Liver (tissue), 9 donors: ENCODE results near the gene ARF5. TPM values are rescaled to one million over a fixed set of nuclear protein-coding genes. Genes with fewer than 3 reads are reported as not detected.

Experiments used
- DNase-seq: peaks from one replicate; pipeline ENCODE4 v3.0.0-alpha.2; 2017; ENCODE audit warnings: low spot score
- H3K27ac ChIP-seq, 2 donors: one replicate each; pipeline ENCODE4 v1.7.0; 2013; ENCODE audit warnings: inconsistent platforms in 2 of 2, low read length in 2 of 2, control low read depth in 1 of 2, low read depth in 1 of 2, mild to moderate bottlenecking in 1 of 2
- H3K27me3 ChIP-seq, 4 donors: one replicate each; pipeline versions ENCODE4 v1.6.1 to v1.7.0; 2013; ENCODE audit warnings: low read length in 3 of 4, inconsistent platforms in 1 of 4, mild to moderate bottlenecking in 1 of 4, moderate library complexity in 1 of 4; ENCODE audit not compliant: control insufficient read depth in 4 of 4, insufficient read depth in 4 of 4
- H3K36me3 ChIP-seq, 4 donors: one replicate each; pipeline versions ENCODE4 v1.6.1 to v1.7.0; 2013; ENCODE audit warnings: low read length in 3 of 4, mild to moderate bottlenecking in 3 of 4, low read depth in 1 of 4, moderate library complexity in 1 of 4; ENCODE audit not compliant: control insufficient read depth in 4 of 4, insufficient read depth in 3 of 4
- H3K4me1 ChIP-seq, 4 donors: one replicate each; pipeline versions ENCODE4 v1.6.1 to v1.7.0; 2013; ENCODE audit warnings: low read length in 3 of 4, mild to moderate bottlenecking in 3 of 4, moderate library complexity in 1 of 4; ENCODE audit not compliant: control insufficient read depth in 4 of 4, insufficient read depth in 4 of 4
- H3K4me3 ChIP-seq, 3 donors: one replicate each; pipeline versions ENCODE4 v1.6.1 to v1.7.0; 2013; ENCODE audit warnings: low read length in 3 of 3, control low read depth in 1 of 3, low read depth in 1 of 3, mild to moderate bottlenecking in 1 of 3
- H3K9ac ChIP-seq, 2 donors: one replicate each; pipeline ENCODE4 v1.7.0; 2013; ENCODE audit warnings: low read length in 2 of 2, mild to moderate bottlenecking in 2 of 2, moderate library complexity in 2 of 2, control low read depth in 1 of 2, low read depth in 1 of 2
- H3K9me3 ChIP-seq, 4 donors: one replicate each; pipeline versions ENCODE4 v1.6.1 to v1.7.0; 2013; ENCODE audit warnings: low read length in 3 of 4; ENCODE audit not compliant: control insufficient read depth in 4 of 4
- ATF3 ChIP-seq: IDR thresholded peaks from 2 replicates; pipeline ENCODE4 v1.6.1; 2016; ENCODE audit warnings: antibody characterized with exemption
- CTCF ChIP-seq: fragments of 150-350 bp; IDR thresholded peaks from 2 replicates; pipeline ENCODE4 v1.5.1; 2017; ENCODE audit warnings: improper control_type of control experiment, low read depth, low read length; ENCODE audit not compliant: missing input control
- EGR1 ChIP-seq, 2 donors: IDR thresholded peaks; 2 replicates each; pipeline ENCODE4 v1.6.1; 2016 to 2018; ENCODE audit warnings: antibody characterized with exemption in 2 of 2, low read depth in 2 of 2
- FOXA1 ChIP-seq: IDR thresholded peaks from 2 replicates; pipeline ENCODE4 v1.6.1; 2016; ENCODE audit warnings: antibody characterized with exemption
- FOXA2 ChIP-seq: IDR thresholded peaks from 2 replicates; pipeline ENCODE4 v1.6.1; 2016; ENCODE audit warnings: antibody characterized with exemption
- GABPA ChIP-seq, 2 donors: IDR thresholded peaks in 1 of 2; conservative IDR thresholded peaks in 1 of 2; 2 replicates each; pipeline ENCODE4 v1.6.1; 2016; ENCODE audit warnings: antibody characterized with exemption in 2 of 2, mild to moderate bottlenecking in 1 of 2, moderate library complexity in 1 of 2
- HNF4A ChIP-seq, 2 donors: conservative IDR thresholded peaks; 2 replicates each; pipeline ENCODE4 v1.6.1; 2016; ENCODE audit warnings: antibody characterized with exemption in 2 of 2, mild to moderate bottlenecking in 2 of 2
- HNF4G ChIP-seq: IDR thresholded peaks from 2 replicates; pipeline ENCODE4 v1.6.1; 2016; ENCODE audit warnings: antibody characterized with exemption
- JUND ChIP-seq, 2 donors: IDR thresholded peaks; 2 replicates each; pipeline ENCODE4 v1.6.1; 2016; ENCODE audit warnings: antibody characterized with exemption in 2 of 2
- MAX ChIP-seq: IDR thresholded peaks from 2 replicates; pipeline ENCODE4 v1.6.1; 2016; ENCODE audit warnings: antibody characterized with exemption
- NR2F2 ChIP-seq: IDR thresholded peaks from 2 replicates; pipeline ENCODE4 v1.6.1; 2016; ENCODE audit warnings: antibody characterized with exemption
- RAD21 ChIP-seq, 2 donors: IDR thresholded peaks; 2 replicates each; pipeline ENCODE4 v1.6.1; 2016; ENCODE audit warnings: antibody characterized with exemption in 2 of 2, mild to moderate bottlenecking in 2 of 2
- REST ChIP-seq: IDR thresholded peaks from 2 replicates; pipeline ENCODE4 v1.6.1; 2016; ENCODE audit warnings: antibody characterized with exemption, mild to moderate bottlenecking
- RXRA ChIP-seq, 2 donors: IDR thresholded peaks; 2 replicates each; pipeline ENCODE4 v1.6.1; 2017 to 2018; ENCODE audit warnings: antibody characterized with exemption in 2 of 2, mild to moderate bottlenecking in 1 of 2
- SP1 ChIP-seq: IDR thresholded peaks from 2 replicates; pipeline ENCODE4 v1.6.1; 2018; ENCODE audit warnings: antibody characterized with exemption, mild to moderate bottlenecking
- TAF1 ChIP-seq: conservative IDR thresholded peaks from 2 replicates; pipeline ENCODE4 v1.6.1; 2016; ENCODE audit warnings: antibody characterized with exemption, mild to moderate bottlenecking
- ZBTB33 ChIP-seq: IDR thresholded peaks from 2 replicates; pipeline ENCODE4 v1.6.1; 2016; ENCODE audit warnings: antibody characterized with exemption
- WGBS: extraction: QIAGEN DNeasy Blood & Tissue Kit; methylation state at CpG from one replicate; pipeline ENCODE4 v1.1.7; 2013; 5-methylcytosine and 5-hydroxymethylcytosine counted together
- polyA plus RNA-seq, 2 donors: library from polyadenylated mRNA; stranded (reverse) in 1 of 2; unstranded in 1 of 2; fragments of 200-250 nt in 1 of 2; fragments of >200 nt in 1 of 2; fragmentation: Nextera tagmentation in 1 of 2; extraction: Ambion mirVana in 1 of 2; gene quantifications; one replicate each; pipeline versions ENCODE4 v1.2.1 to v1.2.3, GENCODE V29; 2013 to 2015
- total RNA-seq, 2 donors: library from RNA; depleted of rRNA; stranded (reverse); fragments of >200 nt; gene quantifications; one replicate each; pipeline ENCODE4 v1.2.3, GENCODE V29; 2014
- donor health status: healthy.
- donor health status: healthy.
- donor health status: healthy.
- donor health status: healthy.
- donor health status: healthy.

ARF5 gene
- total and polyA plus RNA-seq, 4 donors = 47.8 to 90.0 (median 55.4) TPM

- Histone ChIP-seq H3K27me3 (no peaks in the 10 kb centered on the region), H3K4me3 (no peak overlapping the region), H3K9ac (no peak overlapping the region), H3K27ac (no peak overlapping the region), H3K4me1 (no peaks in the 10 kb centered on the region), H3K9me3 (peaks cover 0 to 1% (median 0%) of the 10 kb centered on the region in 4 donors), H3K36me3 (no peaks in the 10 kb centered on the region)
- WGBS = 98% methylated on average over 1 of the region's 1 CpG
- TF ChIP-seq SP1 = no peak
- TF ChIP-seq MAX = no peak
- TF ChIP-seq FOXA1 = no peak
- TF ChIP-seq GABPA (IDR thresholded peaks at IDR 0.05 in 1 of 2, conservative IDR thresholded peaks at IDR 0.05 in 1 of 2) = no peak
- DNase-seq = no peak
Measured at GRCh38 chr7:127546313-127546712, 41.9 kb upstream of the ARF5 start.

GRCh38 chr7:127550247-127550646, 38.0 kb upstream of the ARF5 start:
- DNase-seq = no peak
- Histone ChIP-seq H3K36me3 (no peaks in the 10 kb centered on the region), H3K9ac (no peak overlapping the region), H3K27ac (no peak overlapping the region), H3K4me3 (no peak overlapping the region), H3K27me3 (no peaks in the 10 kb centered on the region), H3K9me3 (no peaks in the 10 kb centered on the region), H3K4me1 (no peaks in the 10 kb centered on the region)
- TF ChIP-seq NR2F2 = no peak
- peak in 1 of 2 donors; percentile 34 for TF ChIP-seq RAD21 (IDR thresholded peaks at IDR 0.05)
- WGBS = 58% methylated on average over 1 of the region's 1 CpG

GRCh38 chr7:127551941-127552340, 36.3 kb upstream of the ARF5 start:
- Histone ChIP-seq H3K36me3 (no peaks in the 10 kb centered on the region), H3K4me1 (no peaks in the 10 kb centered on the region), H3K9me3 (no peaks in the 10 kb centered on the region), H3K27me3 (no peaks in the 10 kb centered on the region), H3K4me3 (no peak overlapping the region), H3K9ac (no peak overlapping the region), H3K27ac (no peak overlapping the region)
- TF ChIP-seq NR2F2 (no peak), REST (no peak), SP1 (no peak), FOXA1 (no peak), HNF4G (no peak), ATF3 (no peak), HNF4A (conservative IDR thresholded peaks at IDR 0.05) (no peak), TAF1 (no peak), GABPA (IDR thresholded peaks at IDR 0.05 in 1 of 2, conservative IDR thresholded peaks at IDR 0.05 in 1 of 2) (no peak), RXRA (IDR thresholded peaks at IDR 0.05) (no peak), ZBTB33 (no peak), EGR1 (IDR thresholded peaks at IDR 0.05; ENCODE audit: low read depth in 2 of 2) (no peak), FOXA2 (no peak), JUND (IDR thresholded peaks at IDR 0.05) (no peak), CTCF (no peak), MAX (no peak)
- WGBS = 83% methylated on average over 4 of the region's 4 CpGs
- DNase-seq = no peak
